Measurements from ENCODE around the gene NPAS4.

- TF ChIP-seq CTCF (conservative IDR thresholded peaks at IDR 0.05; ENCODE audit: low read depth, low read length) (no peak), RCOR1 (IDR thresholded peaks at IDR 0.05; ENCODE audit: insufficient replicate concordance, low read length) (no peak)
These were observed at the start of gene NPAS4 for GRCh38 chr11:66420671-66421476.
